GM18502 (cell line): ENCODE measurements around the gene TSHB.
A peak's percentile ranks its signal among the peaks of the same experiment; 100 is the strongest.

Experiments
- ATAC-seq: cut with Tn5 transposase; IDR thresholded peaks from one replicate; pipeline ENCODE4 v1.9.1; 2021; ENCODE audit warnings: mild to moderate bottlenecking; ENCODE audit not compliant: unreplicated experiment, poor library complexity

The TSHB gene

GRCh38 chr1:115057661-115058254 lies 28.1 kb downstream of the TSHB start:
- ATAC-seq, result no peak

- no peak for ATAC-seq
These were observed 29.7 kb downstream of the TSHB start for GRCh38 chr1:115059316-115059715.

DNA sequence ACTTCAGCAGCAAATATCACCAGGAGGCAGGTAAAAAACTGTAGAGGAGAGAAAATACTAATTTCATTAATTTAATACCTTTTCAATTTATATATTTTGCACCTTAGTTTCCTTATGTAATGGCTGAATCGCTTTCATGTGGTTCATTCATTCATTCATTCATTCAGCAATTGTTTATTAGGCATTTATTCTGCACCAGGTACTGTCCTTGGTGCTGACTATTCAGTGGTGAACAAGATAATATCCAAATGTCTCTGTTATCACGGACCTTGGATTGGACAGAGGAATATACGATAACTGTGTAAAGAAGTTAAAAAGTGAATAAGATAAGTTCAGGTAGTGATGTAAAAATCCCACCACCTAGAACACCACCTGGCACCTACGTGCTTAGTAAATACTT lies 30.9 kb downstream of the TSHB start:
- ATAC-seq, result no peak

- peak; percentile 91 for ATAC-seq
These were observed 32.9 kb downstream of the TSHB start for GRCh38 chr1:115062542-115063004.

DNA sequence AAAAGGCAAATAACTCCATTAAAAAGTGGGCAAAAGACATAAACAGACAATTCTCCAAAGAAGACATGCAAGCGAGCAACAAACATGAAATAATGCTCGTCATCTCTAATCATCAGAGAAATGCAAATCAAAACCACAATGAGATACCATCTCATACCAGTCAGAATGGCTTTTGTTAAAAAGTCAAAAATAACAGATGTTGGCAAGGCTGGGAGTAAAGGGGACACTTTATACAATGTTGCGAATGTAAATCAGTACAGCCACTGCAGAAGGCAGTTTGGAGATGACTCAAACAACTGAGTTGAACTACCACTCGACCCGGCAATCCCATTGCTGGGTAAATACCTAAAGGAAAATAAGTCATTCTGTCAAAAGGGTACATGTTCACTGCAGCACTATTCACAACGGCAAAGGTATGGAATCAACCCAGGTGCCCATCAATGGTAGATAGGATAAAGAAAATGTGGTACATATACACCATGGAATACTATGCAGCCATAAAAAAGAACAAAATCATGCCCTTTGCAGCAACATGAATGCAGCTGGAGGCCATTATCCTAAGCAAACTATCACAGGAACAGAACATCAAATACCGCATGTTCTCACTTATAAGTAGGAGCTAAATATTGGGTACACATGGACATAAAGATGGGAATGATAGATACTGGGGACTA lies 33.7 kb downstream of the TSHB start:
- peak; percentile 34 for ATAC-seq

- ATAC-seq, result no peak
These were observed 34.8 kb downstream of the TSHB start for GRCh38 chr1:115064461-115064860.

DNA sequence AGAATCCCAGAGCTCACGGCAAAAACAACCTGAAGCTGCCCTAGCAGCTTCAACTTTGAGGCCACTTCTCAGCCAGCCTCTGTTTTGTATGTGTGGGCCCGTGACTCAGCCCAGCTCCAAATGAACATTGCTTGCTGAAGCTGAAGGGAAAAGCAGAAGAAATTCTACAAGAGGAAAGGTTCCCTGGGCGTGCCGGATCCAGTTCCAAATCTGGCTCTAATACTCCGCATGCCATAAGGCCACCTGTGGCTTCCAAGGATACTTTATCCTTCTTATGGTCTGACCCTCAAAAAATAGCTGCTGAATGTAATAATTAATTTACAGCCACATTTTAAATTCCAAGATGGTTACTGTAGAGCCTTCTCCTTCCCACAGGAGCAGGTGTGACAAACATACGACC lies 35.4 kb downstream of the TSHB start:
- ATAC-seq, result no peak

DNA sequence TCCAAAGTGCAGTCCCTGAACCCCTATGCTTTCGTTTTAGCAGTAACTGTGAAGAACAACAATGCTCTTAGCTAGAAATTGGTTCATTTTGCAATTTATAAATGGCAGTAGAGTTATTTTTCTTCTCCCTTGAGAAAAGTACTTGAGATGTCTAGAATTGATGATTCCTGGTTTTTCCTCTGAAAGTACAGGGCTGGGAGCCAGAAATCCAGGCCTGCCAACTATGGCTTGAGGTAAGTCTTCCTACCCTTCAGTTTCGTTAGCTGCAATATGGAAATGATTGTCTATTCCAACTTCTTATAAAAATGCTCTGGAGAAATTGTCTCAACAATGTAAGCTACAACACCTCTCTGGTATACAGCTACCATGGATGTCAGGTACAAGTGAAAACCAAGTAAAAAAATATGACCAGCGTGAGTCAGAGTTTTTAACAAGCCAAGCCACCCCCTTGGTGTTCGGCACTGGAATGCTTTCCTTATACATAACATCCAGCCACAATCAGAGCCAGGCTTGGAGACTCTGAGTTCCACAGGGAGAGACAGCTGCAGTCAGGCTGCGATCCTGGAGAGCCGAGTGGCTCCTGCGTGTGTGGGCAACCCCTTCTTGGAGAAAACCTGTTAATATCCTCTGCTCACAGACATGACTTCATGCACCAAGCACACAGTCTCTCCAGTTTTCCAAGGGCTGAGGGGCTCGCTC lies 37.7 kb downstream of the TSHB start:
- no peak for ATAC-seq

GRCh38 chr1:115068826-115069585 lies 39.4 kb downstream of the TSHB start:
- no peak for ATAC-seq

GRCh38 chr1:115069659-115070308 lies 40.2 kb downstream of the TSHB start:
- no peak for ATAC-seq

GRCh38 chr1:115071012-115071664 lies 41.5 kb downstream of the TSHB start:
- no peak for ATAC-seq

- no peak for ATAC-seq
These were observed 43.9 kb downstream of the TSHB start for GRCh38 chr1:115073298-115074087.

GRCh38 chr1:115074839-115075534 lies 45.4 kb downstream of the TSHB start:
- ATAC-seq, result no peak

DNA sequence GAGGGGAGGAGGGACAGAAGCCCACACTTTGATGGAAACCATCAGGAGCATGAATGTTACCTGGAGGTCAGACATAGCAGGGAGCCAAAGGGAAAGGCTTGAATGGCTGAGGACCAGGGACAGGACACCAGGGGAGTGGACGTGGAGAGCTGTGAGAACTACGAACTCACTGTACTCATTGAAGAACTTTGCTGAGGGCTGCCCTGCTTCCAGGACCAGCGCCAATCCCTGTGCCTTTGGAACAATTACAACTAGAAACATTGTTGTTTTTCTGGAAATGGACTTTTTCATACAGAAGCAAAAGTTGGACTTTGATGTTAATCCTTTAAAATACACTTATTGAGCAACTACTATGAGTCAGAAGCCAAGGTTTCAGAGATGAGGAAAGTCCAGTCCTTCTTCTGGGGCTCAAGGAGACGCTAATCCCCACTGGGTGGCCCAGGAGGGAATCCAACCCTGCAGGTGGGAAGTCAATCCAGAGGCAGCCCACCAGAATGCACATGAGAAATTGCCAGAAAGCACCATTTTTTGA lies 46.8 kb downstream of the TSHB start:
- ATAC-seq, result no peak

- ATAC-seq, result no peak
These were observed 47.8 kb downstream of the TSHB start for GRCh38 chr1:115077286-115077983.

GRCh38 chr1:115077984-115078330 lies 48.3 kb downstream of the TSHB start:
- no peak for ATAC-seq

GRCh38 chr1:115078708-115079107 lies 49.1 kb downstream of the TSHB start:
- ATAC-seq, result no peak

DNA sequence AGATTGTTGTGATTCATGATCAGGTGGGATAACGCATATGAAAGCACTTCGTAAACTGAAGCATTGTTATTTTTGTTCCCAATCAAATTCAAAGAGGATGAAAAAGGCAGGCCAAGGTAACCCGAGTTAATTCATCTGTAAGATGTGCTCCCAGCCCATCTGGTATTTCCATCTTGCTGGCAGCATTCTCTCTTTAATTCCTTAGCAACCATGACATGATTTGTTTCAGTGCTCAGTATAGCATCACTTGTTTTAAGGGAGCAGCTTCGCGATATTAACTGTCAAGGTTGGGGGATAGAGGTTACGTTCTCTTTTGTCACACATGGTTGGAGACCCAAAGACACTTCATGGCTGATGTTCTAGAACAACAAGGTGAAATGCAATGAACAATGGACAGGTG lies 53.3 kb downstream of the TSHB start:
- ATAC-seq, result no peak
